Measurements from ENCODE around the gene PTPRG. TPM values are rescaled to one million over a fixed set of nuclear protein-coding genes. Genes with fewer than 3 reads are reported as not detected.
A peak's percentile ranks its signal among the peaks of the same experiment; 100 is the strongest.

Gene PTPRG
- total RNA-seq, 2 donors from 2014 or later, result 76.5 to 108 TPM

- DNase-seq, result peak; percentile 96
- Histone ChIP-seq H3K27me3 (ENCODE audit: control insufficient read depth, insufficient read depth, low read length, poor library complexity, severe bottlenecking) (no peaks in the 10 kb centered on the region), H3K36me3 (ENCODE audit: control insufficient read depth, insufficient read depth, low read length) (peaks cover 18% of the 10 kb centered on the region), H3K9me3 (ENCODE audit: control insufficient read depth, low read length) (peaks cover 7% of the 10 kb centered on the region), H3K4me3 (ENCODE audit: low read length) (peak overlapping the region; percentile 95), H3K27ac (ENCODE audit: low read depth, low read length) (peak overlapping the region; percentile 33), H3K9ac (ENCODE audit: extremely low read depth, low read length, poor library complexity, severe bottlenecking) (peak overlapping the region; percentile 73), H3K4me1 (ENCODE audit: control insufficient read depth, insufficient read depth, low read length) (no peaks in the 10 kb centered on the region)
- H3K4me1 Mint-ChIP-seq, result no peaks in the 10 kb centered on the region
- H3K9me3 Mint-ChIP-seq, result peaks cover 9% of the 10 kb centered on the region
- H3K36me3 Mint-ChIP-seq (ENCODE audit: low read depth), result no peaks in the 10 kb centered on the region
- no peak for TF ChIP-seq CTCF (conservative IDR thresholded peaks at IDR 0.05)
- 0 to 1% methylated on average over 17 to 60 of the region's 60 CpGs for WGBS, 2 experiments (ENCODE audit: insufficient coverage in 1 of 2, insufficient read length in 1 of 2)
- H3K27ac Mint-ChIP-seq, result peak overlapping the region; percentile 92
- peak overlapping the region; percentile 78 for H3K4me3 Mint-ChIP-seq
- no peaks in the 10 kb centered on the region for H3K27me3 Mint-ChIP-seq (ENCODE audit: insufficient read depth)
Measured at GRCh38 chr3:62318752-62319569, 757.6 kb downstream of the PTPRG start.

- no peaks in the 10 kb centered on the region for H3K36me3 Mint-ChIP-seq (ENCODE audit: low read depth)
- no peak for DNase-seq
- no peaks in the 10 kb centered on the region for H3K4me1 Mint-ChIP-seq
- Histone ChIP-seq H3K27ac (ENCODE audit: low read depth, low read length) (no peak overlapping the region), H3K9me3 (ENCODE audit: control insufficient read depth, low read length) (peaks cover 7% of the 10 kb centered on the region), H3K36me3 (ENCODE audit: control insufficient read depth, insufficient read depth, low read length) (peaks cover 18% of the 10 kb centered on the region), H3K9ac (ENCODE audit: extremely low read depth, low read length, poor library complexity, severe bottlenecking) (no peak overlapping the region), H3K4me1 (ENCODE audit: control insufficient read depth, insufficient read depth, low read length) (no peaks in the 10 kb centered on the region), H3K27me3 (ENCODE audit: control insufficient read depth, insufficient read depth, low read length, poor library complexity, severe bottlenecking) (no peaks in the 10 kb centered on the region), H3K4me3 (ENCODE audit: low read length) (peak overlapping the region; percentile 95)
- peak overlapping the region; percentile 78 for H3K4me3 Mint-ChIP-seq
- H3K9me3 Mint-ChIP-seq, result peaks cover 9% of the 10 kb centered on the region
- WGBS, 2 experiments (ENCODE audit: insufficient coverage in 1 of 2, insufficient read length in 1 of 2), result 82 to 98% methylated on average over 4 to 7 of the region's 7 CpGs
- no peak for TF ChIP-seq CTCF (conservative IDR thresholded peaks at IDR 0.05)
- H3K27ac Mint-ChIP-seq, result no peak overlapping the region
- no peaks in the 10 kb centered on the region for H3K27me3 Mint-ChIP-seq (ENCODE audit: insufficient read depth)
Measured at GRCh38 chr3:62319570-62320243, 758.3 kb downstream of the PTPRG start.

GRCh38 chr3:62323241-62323640 lies 761.9 kb downstream of the PTPRG start:
- Mint-ChIP-seq H3K27ac (no peak overlapping the region), H3K4me1 (no peaks in the 10 kb centered on the region), H3K27me3 (ENCODE audit: insufficient read depth) (no peaks in the 10 kb centered on the region), H3K36me3 (ENCODE audit: low read depth) (no peaks in the 10 kb centered on the region), H3K9me3 (peaks cover 9% of the 10 kb centered on the region), H3K4me3 (no peak overlapping the region)
- Histone ChIP-seq H3K27ac (ENCODE audit: low read depth, low read length) (no peak overlapping the region), H3K9ac (ENCODE audit: extremely low read depth, low read length, poor library complexity, severe bottlenecking) (no peak overlapping the region), H3K9me3 (ENCODE audit: control insufficient read depth, low read length) (peaks cover 7% of the 10 kb centered on the region), H3K4me3 (ENCODE audit: low read length) (no peak overlapping the region), H3K36me3 (ENCODE audit: control insufficient read depth, insufficient read depth, low read length) (peaks cover 18% of the 10 kb centered on the region), H3K27me3 (ENCODE audit: control insufficient read depth, insufficient read depth, low read length, poor library complexity, severe bottlenecking) (no peaks in the 10 kb centered on the region), H3K4me1 (ENCODE audit: control insufficient read depth, insufficient read depth, low read length) (no peaks in the 10 kb centered on the region)
- DNase-seq, result no peak
- no peak for TF ChIP-seq CTCF (conservative IDR thresholded peaks at IDR 0.05)
- 85% methylated on average over 1 of the region's 1 CpG; no CpG with 5 or more reads in 1 of the 2 experiments for WGBS, 2 experiments (ENCODE audit: insufficient coverage in 1 of 2, insufficient read length in 1 of 2)
